Endothelial cell (in vitro differentiated cells): Measurements from ENCODE around the gene C14orf93. TPM values are rescaled to one million over a fixed set of nuclear protein-coding genes. Genes with fewer than 3 reads are reported as not detected.
"Not testable (repeated sequence)": the region's sequence is repeated elsewhere in the genome, so short reads cannot be mapped to it uniquely, and the experiment has no call there.

Experiments used
- DNase-seq: peaks from one replicate; pipeline ENCODE4 v3.0.0; 2021; ENCODE audit warnings: low spot score
- H3K27ac Mint-ChIP-seq: one replicate; pipeline ENCODE4 v1.8.0; 2021; ENCODE audit warnings: mixed read lengths, inconsistent platforms; ENCODE audit not compliant: unreplicated experiment
- H3K27me3 Mint-ChIP-seq: one replicate; pipeline ENCODE4 v1.8.0; 2021; ENCODE audit warnings: mild to moderate bottlenecking, moderate library complexity, mixed read lengths, inconsistent platforms; ENCODE audit not compliant: unreplicated experiment
- H3K36me3 Mint-ChIP-seq: one replicate; pipeline ENCODE4 v1.8.0; 2021; ENCODE audit warnings: mild to moderate bottlenecking, low read depth, mixed read lengths, inconsistent platforms; ENCODE audit not compliant: unreplicated experiment
- H3K4me1 Mint-ChIP-seq: one replicate; pipeline ENCODE4 v1.8.0; 2021; ENCODE audit warnings: mild to moderate bottlenecking, mixed read lengths, inconsistent platforms; ENCODE audit not compliant: unreplicated experiment
- H3K4me3 Mint-ChIP-seq: one replicate; pipeline ENCODE4 v1.8.0; 2021; ENCODE audit warnings: mild to moderate bottlenecking, mixed read lengths, inconsistent platforms; ENCODE audit not compliant: unreplicated experiment
- H3K9me3 Mint-ChIP-seq: one replicate; pipeline ENCODE4 v1.8.0; 2021; ENCODE audit warnings: mixed read lengths, inconsistent platforms; ENCODE audit not compliant: unreplicated experiment
- CTCF ChIP-seq: fragments of 200-600 bp; sonication (generic); IDR thresholded peaks from one replicate; pipeline ENCODE4 v1.5.0; 2021; ENCODE audit warnings: antibody characterized with exemption; ENCODE audit not compliant: unreplicated experiment
- total RNA-seq: library from RNA; stranded (reverse); fragmentation: NEBNext Ultra II Directional; extraction: Animal tissue kit (Norgen Biotek cat#: 25700); gene quantifications from one replicate; pipeline ENCODE4 v1.2.1, GENCODE V29; 2021; ENCODE audit not compliant: unreplicated experiment

Gene C14orf93
- total RNA-seq, 1 donor from 2014 or later = 9.0 TPM

- H3K4me3 Mint-ChIP-seq = no peak overlapping the region
- TF ChIP-seq CTCF = no peak
- no peaks in the 10 kb centered on the region for H3K27me3 Mint-ChIP-seq
- H3K9me3 Mint-ChIP-seq = no peaks in the 10 kb centered on the region
- H3K36me3 Mint-ChIP-seq = no peaks in the 10 kb centered on the region
- no peak overlapping the region for H3K27ac Mint-ChIP-seq
- DNase-seq = no peak
- H3K4me1 Mint-ChIP-seq = peaks cover 15% of the 10 kb centered on the region
Measured at GRCh38 chr14:23018107-23018506, 8.2 kb upstream of the C14orf93 start.

DNA sequence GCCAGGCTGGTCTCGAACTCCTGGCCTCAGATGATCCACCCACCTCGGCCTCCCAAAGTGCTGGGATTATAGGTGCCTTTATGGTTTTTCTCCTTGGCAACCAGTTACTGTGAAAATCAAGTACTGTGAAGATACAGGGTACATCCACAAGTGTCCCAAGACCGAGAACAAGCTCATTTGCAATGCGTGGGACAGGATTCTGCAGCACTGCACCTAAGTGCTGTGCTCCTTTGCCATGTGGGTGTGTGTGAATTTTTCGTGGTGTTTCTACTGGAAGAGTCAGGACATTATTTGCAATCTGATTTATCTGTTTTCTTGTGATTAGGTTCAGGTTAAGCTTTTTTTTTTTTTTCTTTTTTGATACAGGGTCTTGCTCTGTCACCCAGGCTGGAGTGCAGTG lies 7.1 kb upstream of the C14orf93 start:
- Mint-ChIP-seq H3K27me3 (no peaks in the 10 kb centered on the region), H3K9me3 (no peaks in the 10 kb centered on the region), H3K27ac (no peak overlapping the region), H3K4me3 (no peak overlapping the region), H3K4me1 (peaks cover 10% of the 10 kb centered on the region), H3K36me3 (no peaks in the 10 kb centered on the region)
- DNase-seq = no peak
- no peak for TF ChIP-seq CTCF

DNA sequence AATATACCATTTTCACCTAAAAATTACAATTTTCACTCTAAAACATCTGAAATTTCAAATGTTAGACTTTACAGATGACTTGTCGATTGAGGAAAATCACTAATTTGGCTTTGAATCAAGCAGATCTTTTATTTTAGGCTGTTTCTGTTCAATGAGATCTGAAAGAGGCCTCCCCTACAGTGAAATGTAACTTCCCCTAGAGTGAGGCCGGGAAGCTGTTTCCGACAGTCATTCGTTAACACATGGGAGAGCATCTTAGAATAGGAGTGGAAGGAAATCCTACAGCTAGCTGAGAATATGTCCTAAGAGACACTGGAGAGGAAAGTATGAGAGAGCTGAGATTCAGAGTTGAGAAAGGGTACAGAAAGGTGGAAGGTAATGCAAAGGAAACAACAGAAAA lies 5.7 kb upstream of the C14orf93 start:
- H3K4me3 Mint-ChIP-seq = no peak overlapping the region
- no peaks in the 10 kb centered on the region for H3K27me3 Mint-ChIP-seq
- no peak for DNase-seq
- peaks cover 4% of the 10 kb centered on the region for H3K4me1 Mint-ChIP-seq
- H3K27ac Mint-ChIP-seq = peak overlapping the region; percentile 18
- no peaks in the 10 kb centered on the region for H3K9me3 Mint-ChIP-seq
- H3K36me3 Mint-ChIP-seq = no peaks in the 10 kb centered on the region
- no peak for TF ChIP-seq CTCF

DNA sequence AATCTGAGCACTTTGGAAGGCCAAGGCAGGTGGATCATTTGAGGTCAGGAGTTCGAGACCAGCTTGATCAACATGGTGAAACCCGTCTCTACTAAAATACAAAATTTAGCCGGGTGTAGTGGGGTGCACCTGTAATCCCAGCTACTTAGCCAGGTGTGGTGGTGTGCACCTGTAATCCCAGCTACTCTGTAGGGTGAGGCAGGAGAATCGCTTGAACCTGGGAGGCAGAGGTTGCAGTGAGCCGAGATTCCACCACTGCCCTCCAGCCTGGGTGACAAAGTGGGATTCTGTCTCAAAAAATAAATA lies 3.8 kb upstream of the C14orf93 start:
- not testable (repeated sequence) for DNase-seq, H3K36me3 Mint-ChIP-seq, H3K9me3 Mint-ChIP-seq, H3K27me3 Mint-ChIP-seq, H3K4me1 Mint-ChIP-seq, H3K4me3 Mint-ChIP-seq, H3K27ac Mint-ChIP-seq

GRCh38 chr14:23013054-23013748 lies 3.3 kb upstream of the C14orf93 start:
- no peak overlapping the region for H3K27ac Mint-ChIP-seq
- no peaks in the 10 kb centered on the region for H3K36me3 Mint-ChIP-seq
- H3K4me1 Mint-ChIP-seq = peaks cover 11% of the 10 kb centered on the region
- no peaks in the 10 kb centered on the region for H3K27me3 Mint-ChIP-seq
- no peaks in the 10 kb centered on the region for H3K9me3 Mint-ChIP-seq
- TF ChIP-seq CTCF = no peak
- H3K4me3 Mint-ChIP-seq = no peak overlapping the region
- no peak for DNase-seq
